HG03039 (cell line): ENCODE measurements around the gene TCTN1.
"Not testable (repeated sequence)": the region's sequence is repeated elsewhere in the genome, so short reads cannot be mapped to it uniquely, and the experiment has no call there.

Experiments
- ATAC-seq: cut with Tn5 transposase; IDR thresholded peaks from one replicate; pipeline ENCODE4 v1.9.1; 2021; ENCODE audit warnings: mild to moderate bottlenecking, moderate library complexity; ENCODE audit not compliant: unreplicated experiment

TCTN1 gene

GRCh38 chr12:110613771-110614684 is at the start of gene TCTN1:
TSS of gene TCTN1 (plus strand) at chr12:110614129. CDS start at chr12:110614183, 54 bp downstream.
- peak; percentile 84 for ATAC-seq

- ATAC-seq: no peak
These were observed 49.4 kb upstream of the TCTN1 start for GRCh38 chr12:110564471-110564991.

GRCh38 chr12:110565894-110566871 is 47.7 kb upstream of the TCTN1 start:
- no peak for ATAC-seq

GRCh38 chr12:110566993-110567392 is 46.9 kb upstream of the TCTN1 start:
- no peak for ATAC-seq

GRCh38 chr12:110568752-110569151 is 45.2 kb upstream of the TCTN1 start:
- no peak for ATAC-seq

- not testable (repeated sequence) for ATAC-seq
These were observed 44.1 kb upstream of the TCTN1 start for GRCh38 chr12:110569838-110570237.

GRCh38 chr12:110570798-110571197 is 43.1 kb upstream of the TCTN1 start:
- not testable (repeated sequence) for ATAC-seq

- ATAC-seq: no peak
These were observed 39.9 kb upstream of the TCTN1 start for GRCh38 chr12:110574044-110574443.

GRCh38 chr12:110574717-110575230 is 39.2 kb upstream of the TCTN1 start:
- ATAC-seq: not testable (repeated sequence)

GRCh38 chr12:110575326-110575725 is 38.6 kb upstream of the TCTN1 start:
- ATAC-seq: no peak

GRCh38 chr12:110576504-110576903 is 37.4 kb upstream of the TCTN1 start:
- no peak for ATAC-seq

- no peak for ATAC-seq
These were observed 35.9 kb upstream of the TCTN1 start for GRCh38 chr12:110577864-110578693.

GRCh38 chr12:110578694-110579534 is 35.0 kb upstream of the TCTN1 start:
- ATAC-seq: no peak

- ATAC-seq: no peak
These were observed 34.2 kb upstream of the TCTN1 start for GRCh38 chr12:110579535-110580253.

- ATAC-seq: no peak
These were observed 32.0 kb upstream of the TCTN1 start for GRCh38 chr12:110581931-110582275.

GRCh38 chr12:110582276-110583136 is 31.4 kb upstream of the TCTN1 start:
- peak; percentile 36 for ATAC-seq
